ENCODE results near the gene TASOR. TPM values are rescaled to one million over a fixed set of nuclear protein-coding genes. Genes with fewer than 3 reads are reported as not detected.
A peak's percentile ranks its signal among the peaks of the same experiment; 100 is the strongest.
"Not testable (repeated sequence)": the region's sequence is repeated elsewhere in the genome, so short reads cannot be mapped to it uniquely, and the experiment has no call there.

TASOR gene
- total RNA-seq, 2 experiments from 2014 or later, result 58.6 to 61.4 TPM

DNA sequence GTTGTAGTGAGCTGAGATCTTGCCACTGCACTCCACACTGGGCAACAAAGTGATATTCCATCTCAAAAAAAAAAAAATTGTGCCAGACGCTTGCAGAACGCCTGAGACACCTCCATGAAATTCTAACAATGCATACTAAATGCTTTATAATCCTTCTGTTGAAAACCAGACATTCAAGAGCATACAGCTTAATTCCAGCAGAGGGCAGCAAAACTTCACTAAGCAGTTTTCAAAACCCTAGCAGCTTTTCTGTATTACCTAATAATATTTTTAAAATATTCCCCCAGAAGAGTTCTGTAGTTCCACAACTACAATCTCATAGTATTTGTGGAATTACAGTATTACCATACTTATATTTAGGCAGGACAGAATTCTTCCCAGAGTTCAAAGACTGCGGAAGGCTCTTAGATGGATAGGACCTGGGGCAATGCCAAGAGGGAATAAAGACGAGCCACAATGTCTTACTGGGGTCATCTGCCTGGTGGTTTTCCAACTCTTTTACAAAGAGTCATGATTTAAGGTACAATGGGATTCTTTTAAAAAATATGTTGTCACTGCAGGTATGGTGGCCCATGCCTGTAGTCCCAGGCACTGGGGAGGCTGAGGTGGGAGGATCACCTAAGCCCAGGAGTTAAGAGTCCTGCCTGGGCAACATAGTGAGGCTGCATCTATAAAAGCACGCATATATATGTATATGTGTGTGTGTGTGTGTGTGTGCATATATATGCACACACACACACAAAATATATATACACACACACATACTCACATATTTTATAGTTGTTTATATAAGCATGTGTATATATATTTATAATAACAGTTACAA is 19.6 kb upstream of the TASOR start:
- POLR2A ChIA-PET, result interaction anchor here (0.6 to 1.7 kb wide), 3 partner anchors 84 to 286 kb away, joined by 3 to 4 read pairs (median 3); no protein-coding TSS in a partner anchor
- DNase-seq, result peak; percentile 68
- Mint-ChIP-seq H3K9me3 (no peaks in the 10 kb centered on the region), H3K36me3 (ENCODE audit: low read depth) (peaks cover 1% of the 10 kb centered on the region), H3K4me3 (no peak overlapping the region), H3K4me1 (ENCODE audit: low read depth) (peaks cover 22% of the 10 kb centered on the region), H3K27ac (no peak overlapping the region), H3K27me3 (no peaks in the 10 kb centered on the region)
- intact Hi-C loops (cut with micrococcal nuclease), result loop anchor here (2.0 to 10.0 kb wide), 3 partner anchors 96 to 286 kb away; no protein-coding TSS in a partner anchor
- TF ChIP-seq CTCF (IDR thresholded peaks at IDR 0.05), result peak; percentile 96
- ATAC-seq, result peak; percentile 65
- CTCF ChIA-PET, result interaction anchor here (0.6 to 7.7 kb wide), 31 partner anchors 10 to 366 kb away, joined by 3 to 242 read pairs (median 4); partner anchors contain the start of gene ARHGEF3

DNA sequence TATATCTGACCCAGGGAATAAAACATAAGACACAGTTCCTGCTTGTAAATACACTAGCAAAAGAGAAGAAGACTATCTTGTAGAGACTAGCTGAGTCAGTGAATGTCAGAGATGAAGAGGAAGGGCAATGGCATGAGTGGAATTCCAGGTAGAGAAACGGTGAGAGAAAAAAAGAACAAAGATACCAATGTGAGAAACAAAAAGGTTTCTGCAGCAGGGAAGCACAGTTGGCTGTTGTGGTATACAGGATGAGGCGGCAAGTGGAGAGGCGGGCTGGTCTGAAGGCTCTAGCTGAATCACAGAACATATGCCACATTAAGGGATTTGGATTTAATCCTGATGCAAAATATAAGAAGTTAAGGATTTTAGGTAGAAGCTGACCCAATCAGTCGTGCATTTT is 17.1 kb upstream of the TASOR start:
- CTCF ChIA-PET, result interaction anchor here (0.7 to 7.7 kb wide), 3 partner anchors 101 to 295 kb away, joined by 3 to 242 read pairs (median 203); partner anchors contain the start of gene ARHGEF3
- Mint-ChIP-seq H3K27me3 (no peaks in the 10 kb centered on the region), H3K36me3 (ENCODE audit: low read depth) (no peaks in the 10 kb centered on the region), H3K4me3 (no peak overlapping the region), H3K27ac (no peak overlapping the region), H3K4me1 (ENCODE audit: low read depth) (peaks cover 28% of the 10 kb centered on the region), H3K9me3 (no peaks in the 10 kb centered on the region)
- DNase-seq, result no peak
- intact Hi-C loops (cut with micrococcal nuclease), result loop anchor here (10.0 kb wide), 1 partner anchor 215 kb away; no protein-coding TSS in a partner anchor
- TF ChIP-seq CTCF (IDR thresholded peaks at IDR 0.05), result no peak
- POLR2A ChIA-PET, result interaction anchor here (1.0 kb wide), 1 partner anchor 18 kb away, joined by 3 read pairs; no protein-coding TSS in a partner anchor
- ATAC-seq, result no peak

- POLR2A ChIA-PET, result interaction anchor here (1.1 to 1.5 kb wide), 3 partner anchors 12 to 93 kb away, joined by 3 to 4 read pairs (median 3); partner anchors contain the start of gene TASOR
- CTCF ChIA-PET, result interaction anchor here (0.8 to 6.2 kb wide), 12 partner anchors 9 to 300 kb away, joined by 3 to 47 read pairs (median 4); partner anchors contain the start of gene TASOR
- peak; percentile 67 for ATAC-seq
Observed at GRCh38 chr3:56694867-56695683, 12.0 kb upstream of the TASOR start.

GRCh38 chr3:56693750-56694149 is 10.7 kb upstream of the TASOR start:
- H3K4me3 Mint-ChIP-seq, result peak overlapping the region; percentile 79

More at GRCh38 chr3:56694867-56695683, 12.0 kb upstream of the TASOR start:
- Mint-ChIP-seq H3K4me1 (ENCODE audit: low read depth) (peaks cover 46% of the 10 kb centered on the region), H3K4me3 (peak overlapping the region; percentile 6), H3K27me3 (no peaks in the 10 kb centered on the region), H3K27ac (peak overlapping the region; percentile 78), H3K9me3 (no peaks in the 10 kb centered on the region), H3K36me3 (ENCODE audit: low read depth) (no peaks in the 10 kb centered on the region)
- no peak for TF ChIP-seq CTCF (IDR thresholded peaks at IDR 0.05)
- intact Hi-C loops (cut with micrococcal nuclease), result no loop called here
- DNase-seq, result no peak

DNA sequence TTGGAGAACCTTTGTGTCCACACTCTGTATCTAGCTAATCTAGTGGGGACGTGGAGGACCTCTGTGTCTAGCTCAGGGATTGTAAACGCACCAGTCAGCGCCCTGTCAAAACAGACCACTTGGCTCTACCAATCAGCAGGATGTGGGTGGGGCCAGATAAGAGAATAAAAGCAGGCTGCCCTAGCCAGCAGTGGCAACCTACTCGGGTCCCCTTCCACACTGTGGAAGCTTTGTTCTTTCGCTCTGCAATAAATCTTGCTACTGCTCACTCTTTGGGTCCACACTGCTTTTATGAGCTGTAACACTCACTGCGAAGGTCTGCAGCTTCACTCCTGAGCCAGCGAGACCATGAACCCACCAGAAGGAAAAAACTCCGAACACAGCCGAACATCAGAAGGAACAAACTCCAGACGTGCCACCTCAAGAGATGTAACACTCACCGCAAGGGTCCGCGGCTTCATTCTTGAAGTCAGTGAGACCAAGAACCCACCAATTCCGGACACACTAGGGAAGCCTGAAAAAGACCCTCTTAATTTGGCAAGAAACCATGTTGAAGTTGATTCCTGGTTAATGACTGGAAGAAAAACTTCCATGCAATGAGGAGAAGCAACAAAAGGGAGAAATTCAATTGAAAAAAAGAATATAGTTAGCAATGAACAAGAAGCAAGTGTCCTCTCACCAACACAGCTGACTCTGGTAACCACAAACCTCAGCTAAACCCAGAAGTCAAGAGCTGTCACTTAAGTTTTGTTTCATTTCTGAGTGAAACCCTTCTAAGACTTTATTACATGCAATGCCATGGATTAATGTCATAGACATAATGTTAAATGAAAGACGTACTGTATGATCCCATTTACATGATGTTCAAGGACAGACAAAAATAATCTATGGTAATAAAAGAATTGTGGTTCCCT is 9.7 kb upstream of the TASOR start:
- H3K36me3 Mint-ChIP-seq (ENCODE audit: low read depth); H3K27me3 Mint-ChIP-seq; intact Hi-C loops (cut with micrococcal nuclease); H3K9me3 Mint-ChIP-seq: not testable (repeated sequence)
- ChIA-PET CTCF (interaction anchor here (0.8 to 6.2 kb wide), 6 partner anchors 9 to 296 kb away, joined by 3 to 47 read pairs (median 4); no protein-coding TSS in a partner anchor), POLR2A (interaction anchor here (0.6 to 1.8 kb wide), 8 partner anchors 8 to 171 kb away, joined by 3 to 6 read pairs (median 3); partner anchors contain the start of genes ARHGEF3 and TASOR)
- Mint-ChIP-seq H3K4me3 (peak overlapping the region; percentile 79), H3K27ac (peak overlapping the region; percentile 90), H3K4me1 (ENCODE audit: low read depth) (peaks cover 52% of the 10 kb centered on the region)
- ATAC-seq (peak; percentile 75), DNase-seq (peak; percentile 76)

More at GRCh38 chr3:56693750-56694149, 10.7 kb upstream of the TASOR start:
- H3K27me3 Mint-ChIP-seq, result no peaks in the 10 kb centered on the region
- ATAC-seq (no peak), DNase-seq (no peak)
- intact Hi-C loops (cut with micrococcal nuclease), result no loop called here
- H3K36me3 Mint-ChIP-seq (ENCODE audit: low read depth), result no peaks in the 10 kb centered on the region
- H3K27ac Mint-ChIP-seq, result peak overlapping the region; percentile 27
- TF ChIP-seq CTCF (IDR thresholded peaks at IDR 0.05), result no peak
- no peaks in the 10 kb centered on the region for H3K9me3 Mint-ChIP-seq
- peaks cover 44% of the 10 kb centered on the region for H3K4me1 Mint-ChIP-seq (ENCODE audit: low read depth)
- ChIA-PET CTCF (interaction anchor here (0.8 to 6.2 kb wide), 9 partner anchors 8 to 295 kb away, joined by 3 to 47 read pairs (median 4); no protein-coding TSS in a partner anchor), POLR2A (interaction anchor here (0.6 to 1.8 kb wide), 8 partner anchors 11 to 171 kb away, joined by 3 to 6 read pairs (median 3); partner anchors contain the start of genes ARHGEF3 and TASOR)

GRCh38 chr3:56692001-56692365 is 8.9 kb upstream of the TASOR start:
- ChIA-PET CTCF (interaction anchor here (5.5 to 6.2 kb wide), 2 partner anchors 107 to 296 kb away, joined by 38 to 47 read pairs; no protein-coding TSS in a partner anchor), POLR2A (interaction anchor here (1.0 to 1.5 kb wide), 3 partner anchors 7 to 108 kb away, joined by 3 to 4 read pairs (median 4); partner anchors contain the start of gene TASOR)
- ATAC-seq; DNase-seq; H3K27me3 Mint-ChIP-seq; H3K4me3 Mint-ChIP-seq; intact Hi-C loops (cut with micrococcal nuclease); H3K9me3 Mint-ChIP-seq; H3K36me3 Mint-ChIP-seq (ENCODE audit: low read depth); H3K27ac Mint-ChIP-seq: not testable (repeated sequence)
- peaks cover 52% of the 10 kb centered on the region for H3K4me1 Mint-ChIP-seq (ENCODE audit: low read depth)
